Stomach (tissue), 4 donors: ENCODE results near the gene LGALS8.

Experiments used
- EP300 ChIP-seq: sonication (generic); formaldehyde crosslinking; IDR thresholded peaks from one replicate; pipeline ENCODE4 v1.6.1; 2017; ENCODE audit warnings: antibody characterized with exemption
- POLR2A ChIP-seq, 4 donors: fragments of 450-650 bp; IDR thresholded peaks; one replicate each; pipeline ENCODE4 v1.6.1; 2016; ENCODE audit warnings: antibody characterized with exemption in 4 of 4, control low read depth in 2 of 4, mild to moderate bottlenecking in 1 of 4, moderate library complexity in 1 of 4
- POLR2AphosphoS5 ChIP-seq, 3 donors: sonication (generic); formaldehyde crosslinking; IDR thresholded peaks; one replicate each; pipeline ENCODE4 v1.6.1; 2016; ENCODE audit warnings: antibody characterized with exemption in 3 of 3
- TF ChIP-seq, protein P1 (sequence below), 7 experiments: fragments of 450-650 bp in 4 of 7; fragments of 200-600 bp in 3 of 7; sonication (generic) in 3 of 7; IDR thresholded peaks; one replicate each; pipeline ENCODE4 v1.5.1; 2016 to 2019; ENCODE audit warnings: antibody characterized with exemption in 7 of 7, control low read depth in 2 of 7, mild to moderate bottlenecking in 1 of 7

- TF ChIP-seq, protein P1, sequence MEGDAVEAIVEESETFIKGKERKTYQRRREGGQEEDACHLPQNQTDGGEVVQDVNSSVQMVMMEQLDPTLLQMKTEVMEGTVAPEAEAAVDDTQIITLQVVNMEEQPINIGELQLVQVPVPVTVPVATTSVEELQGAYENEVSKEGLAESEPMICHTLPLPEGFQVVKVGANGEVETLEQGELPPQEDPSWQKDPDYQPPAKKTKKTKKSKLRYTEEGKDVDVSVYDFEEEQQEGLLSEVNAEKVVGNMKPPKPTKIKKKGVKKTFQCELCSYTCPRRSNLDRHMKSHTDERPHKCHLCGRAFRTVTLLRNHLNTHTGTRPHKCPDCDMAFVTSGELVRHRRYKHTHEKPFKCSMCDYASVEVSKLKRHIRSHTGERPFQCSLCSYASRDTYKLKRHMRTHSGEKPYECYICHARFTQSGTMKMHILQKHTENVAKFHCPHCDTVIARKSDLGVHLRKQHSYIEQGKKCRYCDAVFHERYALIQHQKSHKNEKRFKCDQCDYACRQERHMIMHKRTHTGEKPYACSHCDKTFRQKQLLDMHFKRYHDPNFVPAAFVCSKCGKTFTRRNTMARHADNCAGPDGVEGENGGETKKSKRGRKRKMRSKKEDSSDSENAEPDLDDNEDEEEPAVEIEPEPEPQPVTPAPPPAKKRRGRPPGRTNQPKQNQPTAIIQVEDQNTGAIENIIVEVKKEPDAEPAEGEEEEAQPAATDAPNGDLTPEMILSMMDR (IDR thresholded peaks at IDR 0.05), result no peak
- TF ChIP-seq POLR2AphosphoS5 (IDR thresholded peaks at IDR 0.05), result no peak
- TF ChIP-seq POLR2A (IDR thresholded peaks at IDR 0.05), result no peak
- no peak for TF ChIP-seq EP300
Measured at GRCh38 chr1:236520445-236521005, 3.3 kb upstream of the LGALS8 start.
